ENCODE measurements around the gene PCDH20. TPM values are rescaled to one million over a fixed set of nuclear protein-coding genes. Genes with fewer than 3 reads are reported as not detected.

The PCDH20 gene
- total and polyA plus RNA-seq, 9 of the 15 experiments (the other 6 are each of a cell fraction or from before 2014, with no cell fraction given), result not detected

DNA sequence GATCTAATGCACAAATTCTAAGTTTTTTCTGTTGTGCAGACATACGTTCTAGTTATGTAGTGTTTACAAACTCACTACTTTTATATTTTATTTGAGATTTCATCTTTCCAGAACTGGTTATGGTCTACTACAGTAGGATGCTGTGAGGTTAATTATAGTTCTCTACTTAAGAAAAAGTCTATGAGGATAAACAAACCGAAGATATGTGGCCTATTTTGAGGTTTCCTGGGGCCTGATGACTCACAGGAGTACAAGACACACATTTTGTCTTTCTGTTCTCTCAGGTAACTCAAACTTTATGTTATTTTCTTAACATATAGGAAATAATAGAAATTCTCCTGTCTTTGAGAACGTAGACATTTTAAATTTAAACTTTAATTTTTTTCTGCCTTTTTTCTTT is 45.1 kb downstream of the PCDH20 start:
- Histone ChIP-seq H3K4me2 (ENCODE audit: insufficient read depth, low read length) (no peak overlapping the region), H4K20me1 (replicated peaks; ENCODE audit: control insufficient read depth, insufficient read depth, low read length) (no peaks in the 10 kb centered on the region), H3K27ac (ENCODE audit: extremely low read depth, low read depth, low read length) (no peak overlapping the region), H3K4me1 (replicated peaks in 1 of 2; ENCODE audit: control insufficient read depth in 2 of 2, insufficient read depth in 2 of 2, low read length in 2 of 2) (no peaks in the 10 kb centered on the region), H3K36me3 (ENCODE audit: control insufficient read depth, insufficient read depth, low read length) (no peaks in the 10 kb centered on the region), H3K79me2 (ENCODE audit: control insufficient read depth, insufficient read depth, low read length) (no peaks in the 10 kb centered on the region), H3K9ac (ENCODE audit: insufficient read depth in 1 of 2, low read depth in 2 of 2, low read length in 2 of 2) (no peak overlapping the region), H3K9me1 (ENCODE audit: control insufficient read depth, insufficient read depth, low read length) (no peaks in the 10 kb centered on the region), H3K4me3 (no peak overlapping the region), H3K27me3 (ENCODE audit: control insufficient read depth in 2 of 2, insufficient read depth in 2 of 2, low read length in 2 of 2) (no peaks in the 10 kb centered on the region), H2AFZ (ENCODE audit: low read depth, low read length) (no peak overlapping the region), H3K9me3 (replicated peaks; ENCODE audit: control insufficient read depth, insufficient read depth, low read depth, low read length) (no peaks in the 10 kb centered on the region)
- DNase-seq (ENCODE audit: extremely low read depth in 1 of 4, low spot score in 3 of 4), result no peak
- ChIA-PET CTCF (ENCODE audit: low intra/inter-chr PET ratio) (no interaction called here), POLR2A (no interaction called here)
- ATAC-seq, result no peak
- in situ Hi-C loops (cut with MboI) (no loop called here), intact Hi-C loops (cut with micrococcal nuclease) (no loop called here)
- no TSS peak for BruUV-seq (replicated peaks)
- no peak for FAIRE-seq
- WGBS (ENCODE audit: insufficient coverage, low coverage, missing lambda C conversion rate), result 0% methylated on average over 3 of the region's 3 CpGs
- TF ChIP-seq, protein P1, sequence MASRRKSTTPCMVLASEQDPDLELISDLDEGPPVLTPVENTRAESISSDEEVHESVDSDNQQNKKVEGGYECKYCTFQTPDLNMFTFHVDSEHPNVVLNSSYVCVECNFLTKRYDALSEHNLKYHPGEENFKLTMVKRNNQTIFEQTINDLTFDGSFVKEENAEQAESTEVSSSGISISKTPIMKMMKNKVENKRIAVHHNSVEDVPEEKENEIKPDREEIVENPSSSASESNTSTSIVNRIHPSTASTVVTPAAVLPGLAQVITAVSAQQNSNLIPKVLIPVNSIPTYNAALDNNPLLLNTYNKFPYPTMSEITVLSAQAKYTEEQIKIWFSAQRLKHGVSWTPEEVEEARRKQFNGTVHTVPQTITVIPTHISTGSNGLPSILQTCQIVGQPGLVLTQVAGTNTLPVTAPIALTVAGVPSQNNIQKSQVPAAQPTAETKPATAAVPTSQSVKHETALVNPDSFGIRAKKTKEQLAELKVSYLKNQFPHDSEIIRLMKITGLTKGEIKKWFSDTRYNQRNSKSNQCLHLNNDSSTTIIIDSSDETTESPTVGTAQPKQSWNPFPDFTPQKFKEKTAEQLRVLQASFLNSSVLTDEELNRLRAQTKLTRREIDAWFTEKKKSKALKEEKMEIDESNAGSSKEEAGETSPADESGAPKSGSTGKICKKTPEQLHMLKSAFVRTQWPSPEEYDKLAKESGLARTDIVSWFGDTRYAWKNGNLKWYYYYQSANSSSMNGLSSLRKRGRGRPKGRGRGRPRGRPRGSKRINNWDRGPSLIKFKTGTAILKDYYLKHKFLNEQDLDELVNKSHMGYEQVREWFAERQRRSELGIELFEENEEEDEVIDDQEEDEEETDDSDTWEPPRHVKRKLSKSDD (conservative IDR thresholded peaks at IDR 0.05; ENCODE audit: low read length), result no peak
- no peak for TF ChIP-seq RBM14 (IDR thresholded peaks at IDR 0.05; ENCODE audit: borderline replicate concordance, insufficient read depth, low read depth, low read length)
- no peak for TF ChIP-seq CBX2 (IDR thresholded peaks at IDR 0.05; ENCODE audit: insufficient read depth, low read length, poor library complexity, severe bottlenecking)
- TF ChIP-seq BDP1 (IDR thresholded peaks at IDR 0.05; ENCODE audit: insufficient read depth, insufficient read length), result no peak
- TF ChIP-seq NBN (IDR thresholded peaks at IDR 0.05; ENCODE audit: low read depth), result no peak
- TF ChIP-seq ERF (CRISPR knock-in tag; IDR thresholded peaks at IDR 0.05), result no peak
- TF ChIP-seq, protein P2, sequence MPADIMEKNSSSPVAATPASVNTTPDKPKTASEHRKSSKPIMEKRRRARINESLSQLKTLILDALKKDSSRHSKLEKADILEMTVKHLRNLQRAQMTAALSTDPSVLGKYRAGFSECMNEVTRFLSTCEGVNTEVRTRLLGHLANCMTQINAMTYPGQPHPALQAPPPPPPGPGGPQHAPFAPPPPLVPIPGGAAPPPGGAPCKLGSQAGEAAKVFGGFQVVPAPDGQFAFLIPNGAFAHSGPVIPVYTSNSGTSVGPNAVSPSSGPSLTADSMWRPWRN (IDR thresholded peaks at IDR 0.05; ENCODE audit: low read depth), result no peak
- no peak for TF ChIP-seq ZNF764 (CRISPR knock-in tag; IDR thresholded peaks at IDR 0.05; ENCODE audit: low read depth)
- TF ChIP-seq ZNF431 (CRISPR knock-in tag; IDR thresholded peaks at IDR 0.05), result no peak
- no peak for TF ChIP-seq NFRKB (IDR thresholded peaks at IDR 0.05; ENCODE audit: low read depth)
- no peak for TF ChIP-seq GATA2 (CRISPR knock-in tag; IDR thresholded peaks at IDR 0.05)
- TF ChIP-seq, protein P3, sequence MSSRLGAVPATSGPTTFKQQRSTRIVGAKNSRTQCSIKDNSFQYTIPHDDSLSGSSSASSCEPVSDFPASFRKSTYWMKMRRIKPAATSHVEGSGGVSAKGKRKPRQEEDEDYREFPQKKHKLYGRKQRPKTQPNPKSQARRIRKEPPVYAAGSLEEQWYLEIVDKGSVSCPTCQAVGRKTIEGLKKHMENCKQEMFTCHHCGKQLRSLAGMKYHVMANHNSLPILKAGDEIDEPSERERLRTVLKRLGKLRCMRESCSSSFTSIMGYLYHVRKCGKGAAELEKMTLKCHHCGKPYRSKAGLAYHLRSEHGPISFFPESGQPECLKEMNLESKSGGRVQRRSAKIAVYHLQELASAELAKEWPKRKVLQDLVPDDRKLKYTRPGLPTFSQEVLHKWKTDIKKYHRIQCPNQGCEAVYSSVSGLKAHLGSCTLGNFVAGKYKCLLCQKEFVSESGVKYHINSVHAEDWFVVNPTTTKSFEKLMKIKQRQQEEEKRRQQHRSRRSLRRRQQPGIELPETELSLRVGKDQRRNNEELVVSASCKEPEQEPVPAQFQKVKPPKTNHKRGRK (tag; IDR thresholded peaks at IDR 0.05), result no peak
- no peak for TF ChIP-seq IFI16 (CRISPR knock-in tag; IDR thresholded peaks at IDR 0.05)
- TF ChIP-seq, protein P4, sequence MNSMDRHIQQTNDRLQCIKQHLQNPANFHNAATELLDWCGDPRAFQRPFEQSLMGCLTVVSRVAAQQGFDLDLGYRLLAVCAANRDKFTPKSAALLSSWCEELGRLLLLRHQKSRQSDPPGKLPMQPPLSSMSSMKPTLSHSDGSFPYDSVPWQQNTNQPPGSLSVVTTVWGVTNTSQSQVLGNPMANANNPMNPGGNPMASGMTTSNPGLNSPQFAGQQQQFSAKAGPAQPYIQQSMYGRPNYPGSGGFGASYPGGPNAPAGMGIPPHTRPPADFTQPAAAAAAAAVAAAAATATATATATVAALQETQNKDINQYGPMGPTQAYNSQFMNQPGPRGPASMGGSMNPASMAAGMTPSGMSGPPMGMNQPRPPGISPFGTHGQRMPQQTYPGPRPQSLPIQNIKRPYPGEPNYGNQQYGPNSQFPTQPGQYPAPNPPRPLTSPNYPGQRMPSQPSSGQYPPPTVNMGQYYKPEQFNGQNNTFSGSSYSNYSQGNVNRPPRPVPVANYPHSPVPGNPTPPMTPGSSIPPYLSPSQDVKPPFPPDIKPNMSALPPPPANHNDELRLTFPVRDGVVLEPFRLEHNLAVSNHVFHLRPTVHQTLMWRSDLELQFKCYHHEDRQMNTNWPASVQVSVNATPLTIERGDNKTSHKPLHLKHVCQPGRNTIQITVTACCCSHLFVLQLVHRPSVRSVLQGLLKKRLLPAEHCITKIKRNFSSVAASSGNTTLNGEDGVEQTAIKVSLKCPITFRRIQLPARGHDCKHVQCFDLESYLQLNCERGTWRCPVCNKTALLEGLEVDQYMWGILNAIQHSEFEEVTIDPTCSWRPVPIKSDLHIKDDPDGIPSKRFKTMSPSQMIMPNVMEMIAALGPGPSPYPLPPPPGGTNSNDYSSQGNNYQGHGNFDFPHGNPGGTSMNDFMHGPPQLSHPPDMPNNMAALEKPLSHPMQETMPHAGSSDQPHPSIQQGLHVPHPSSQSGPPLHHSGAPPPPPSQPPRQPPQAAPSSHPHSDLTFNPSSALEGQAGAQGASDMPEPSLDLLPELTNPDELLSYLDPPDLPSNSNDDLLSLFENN (IDR thresholded peaks at IDR 0.05; ENCODE audit: low read depth in 2 of 2, low read length in 2 of 2), result no peak
- no peak for TF ChIP-seq FOXA3 (CRISPR knock-in tag; conservative IDR thresholded peaks at IDR 0.05 in 1 of 2, IDR thresholded peaks at IDR 0.05 in 1 of 2)
